IMR-90 (cell line): ENCODE results near the gene NTM. TPM values are rescaled to one million over a fixed set of nuclear protein-coding genes. Genes with fewer than 3 reads are reported as not detected.

Experiments used
- ATAC-seq: fragments of 200-7000 bp; cut with Tn5 transposase; 2 replicates; pipeline ENCODE4 v1.9.1; 2020; ENCODE audit warnings: low read depth, mild to moderate bottlenecking, moderate library complexity
- BruUV-seq: library from RNA; stranded (reverse); fragments of 400-500 nt; replicated peaks from 2 replicates; lab custom pipeline; 2021; lab: Mats Ljungman, UMichigan
- CTCF ChIA-PET: fragments of 300-600 bp; formaldehyde crosslinking; extraction: SDS; loops from one replicate; lab custom pipeline; 2021; ENCODE audit warnings: antibody characterized with exemption; lab: Yijun Ruan, JAX
- POLR2A ChIA-PET: fragments of 300-600 bp; sonication (Branson Sonifier 250); formaldehyde crosslinking; loops from one replicate; lab custom pipeline; 2022; ENCODE audit warnings: antibody characterized with exemption; ENCODE audit not compliant: unreplicated experiment; lab: Charles Lee
- DNase-seq: peaks from one replicate; pipeline ENCODE4 v3.0.0; 2013
- H2AFZ ChIP-seq: replicated peaks from 2 replicates; pipeline ENCODE3; 2013; ENCODE audit warnings: low read length, mild to moderate bottlenecking; ENCODE audit not compliant: poor library complexity
- H2AK5ac ChIP-seq: 2 replicates; pipeline ENCODE4 v1.6.1; 2013; ENCODE audit warnings: low read depth, low read length, inconsistent platforms
- H2AK9ac ChIP-seq: replicated peaks from 2 replicates; pipeline ENCODE3; 2013; ENCODE audit warnings: mild to moderate bottlenecking, low read depth, low read length, moderate library complexity; ENCODE audit not compliant: poor library complexity
- H2BK120ac ChIP-seq: 2 replicates; pipeline ENCODE4 v1.6.1; 2013; ENCODE audit warnings: low read depth, low read length, inconsistent platforms
- H2BK15ac ChIP-seq: 3 replicates; pipeline ENCODE4 v1.6.1; 2013; ENCODE audit warnings: low read depth, low read length, inconsistent platforms
- H2BK20ac ChIP-seq: 2 replicates; pipeline ENCODE4 v1.6.1; 2013; ENCODE audit warnings: low read depth, mild to moderate bottlenecking, inconsistent platforms, low read length, moderate library complexity
- H2BK5ac ChIP-seq: 2 replicates; pipeline ENCODE4 v1.6.1; 2013; ENCODE audit warnings: mild to moderate bottlenecking, low read depth, low read length, inconsistent platforms; ENCODE audit not compliant: poor library complexity, severe bottlenecking
- H3K14ac ChIP-seq: replicated peaks from 2 replicates; pipeline ENCODE4 v1.6.1; 2013; ENCODE audit warnings: low read depth, low read length, inconsistent platforms
- H3K18ac ChIP-seq: 2 replicates; pipeline ENCODE4 v1.6.1; 2013; ENCODE audit warnings: low read depth, low read length, control low read depth
- H3K23ac ChIP-seq: 2 replicates; pipeline ENCODE4 v1.6.1; 2013; ENCODE audit warnings: low read depth, low read length, inconsistent platforms
- H3K27ac ChIP-seq: 2 replicates; pipeline ENCODE4 v1.5.1; 2013; ENCODE audit warnings: mild to moderate bottlenecking, control low read depth, low read length; ENCODE audit not compliant: insufficient read depth
- H3K27me3 ChIP-seq: 2 replicates; pipeline ENCODE4 v1.6.1; 2013; ENCODE audit warnings: low read length; ENCODE audit not compliant: control insufficient read depth, insufficient read depth
- H3K36me3 ChIP-seq: 2 replicates; pipeline ENCODE4 v1.6.1; 2013; ENCODE audit warnings: low read length, mixed read lengths; ENCODE audit not compliant: control insufficient read depth, insufficient read depth
- H3K4ac ChIP-seq: 2 replicates; pipeline ENCODE4 v1.6.1; 2013; ENCODE audit warnings: low read depth, low read length, inconsistent platforms
- H3K4me1 ChIP-seq: 2 replicates; pipeline ENCODE4 v1.6.1; 2013; ENCODE audit warnings: low read length, mixed read lengths; ENCODE audit not compliant: control insufficient read depth, insufficient read depth
- H3K4me2 ChIP-seq: 2 replicates; pipeline ENCODE4 v1.6.1; 2013; ENCODE audit warnings: low read depth, mild to moderate bottlenecking, control low read depth, low read length, moderate library complexity
- H3K4me3 ChIP-seq: 2 replicates; pipeline ENCODE4 v1.5.1; 2013; ENCODE audit warnings: low read depth, mild to moderate bottlenecking, control low read depth, low read length, moderate library complexity; ENCODE audit not compliant: insufficient read depth
- H3K56ac ChIP-seq: 2 replicates; pipeline ENCODE4 v1.6.1; 2013; ENCODE audit warnings: low read length, inconsistent platforms; ENCODE audit not compliant: insufficient read depth; ENCODE audit errors: extremely low read depth
- H3K79me1 ChIP-seq, 2 experiments: 2 replicates each; pipeline ENCODE4 v1.6.1; 2013; ENCODE audit warnings: low read length in 2 of 2, inconsistent platforms in 1 of 2, low read depth in 1 of 2
- H3K9ac ChIP-seq: 2 replicates; pipeline ENCODE4 v1.6.1; 2013; ENCODE audit warnings: low read depth, low read length, control low read depth
- H3K9me1 ChIP-seq: 2 replicates; pipeline ENCODE4 v1.6.1; 2013; ENCODE audit warnings: low read length, inconsistent platforms; ENCODE audit not compliant: insufficient read depth
- H3K9me3 ChIP-seq: 2 replicates; pipeline ENCODE4 v1.6.1; 2013; ENCODE audit warnings: low read length; ENCODE audit not compliant: control insufficient read depth, insufficient read depth
- H4K20me1 ChIP-seq: 2 replicates; pipeline ENCODE4 v1.6.1; 2013; ENCODE audit warnings: low read length, inconsistent platforms; ENCODE audit not compliant: insufficient read depth
- H4K5ac ChIP-seq: 2 replicates; pipeline ENCODE4 v1.6.1; 2013; ENCODE audit warnings: mild to moderate bottlenecking, low read depth, low read length, control low read depth
- H4K8ac ChIP-seq, 2 experiments: 2 replicates each; pipeline ENCODE4 v1.6.1; 2013; ENCODE audit warnings: low read depth in 2 of 2, low read length in 2 of 2, control low read depth in 1 of 2, inconsistent platforms in 1 of 2
- H4K91ac ChIP-seq: 2 replicates; pipeline ENCODE4 v1.6.1; 2013; ENCODE audit warnings: low read depth, low read length, inconsistent platforms; ENCODE audit not compliant: insufficient read depth
- BHLHE40 ChIP-seq: fragments of 150-350 bp; IDR thresholded peaks from 2 replicates; pipeline ENCODE4 v1.6.1; 2016; ENCODE audit warnings: mild to moderate bottlenecking, low read depth, low read length
- CHD1 ChIP-seq: IDR thresholded peaks from 2 replicates; pipeline ENCODE4 v1.6.1; 2012; ENCODE audit warnings: low read depth, low read length, improper control_type of control experiment
- FOS ChIP-seq: fragments of 150-350 bp; IDR thresholded peaks from 2 replicates; pipeline ENCODE4 v1.6.1; 2016; ENCODE audit warnings: low read depth, low read length
- MAFK ChIP-seq: IDR thresholded peaks from 2 replicates; pipeline ENCODE4 v1.6.1; 2012; ENCODE audit warnings: low read depth, low read length, improper control_type of control experiment
- NFE2L2 ChIP-seq: fragments of 150-350 bp; IDR thresholded peaks from 2 replicates; pipeline ENCODE4 v1.6.1; 2016; ENCODE audit warnings: low read depth, mild to moderate bottlenecking, low read length
- RFX5 ChIP-seq: IDR thresholded peaks from 2 replicates; pipeline ENCODE4 v1.8.0; 2012; ENCODE audit warnings: low read depth, mild to moderate bottlenecking, low read length, moderate library complexity
- WGBS, 2 experiments: methylation state at CpG; one replicate each; pipeline versions ENCODE4 v1.1.5 to v1.1.7; 2013; ENCODE audit warnings: missing lambda C conversion rate in 2 of 2; ENCODE audit not compliant: insufficient read length in 1 of 2; ENCODE audit errors: extremely low coverage in 2 of 2; 5-methylcytosine and 5-hydroxymethylcytosine counted together
- dilution Hi-C: fragments of 300-500 bp; cut with HindIII; formaldehyde crosslinking; loops from one replicate; pipeline ENCODE4 v1.14.3; 2018; ENCODE audit warnings: low sequenced_read_pairs; ENCODE audit not compliant: unreplicated experiment
- in situ Hi-C: fragments of 300-500 bp; cut with MboI; formaldehyde crosslinking; loops from 3 replicates; pipeline ENCODE4 v1.14.3; 2019; ENCODE audit warnings: low sequenced_read_pairs, inconsistent platforms, mixed read lengths
- intact Hi-C: fragments of 100-400 bp; cut with micrococcal nuclease; formaldehyde crosslinking; loops from 2 replicates; pipeline ENCODE4 v1.10.0; 2022
- polyA plus RNA-seq, 3 experiments: library from polyadenylated mRNA; depleted of rRNA; stranded (reverse); fragments of >200 nt; gene quantifications; 2 replicates each; pipeline ENCODE4 v1.2.3, GENCODE V29; 2012; ENCODE audit warnings: low replicate concordance in 1 of 3
- total RNA-seq: library from RNA; depleted of rRNA; stranded (reverse); fragments of >200 nt; gene quantifications from 2 replicates; pipeline ENCODE4 v1.2.3, GENCODE V29; 2012

NTM gene
- total and polyA plus RNA-seq, 2 of the 4 experiments (the other 2 are of a cell fraction): 19.5 to 25.5 TPM

DNA sequence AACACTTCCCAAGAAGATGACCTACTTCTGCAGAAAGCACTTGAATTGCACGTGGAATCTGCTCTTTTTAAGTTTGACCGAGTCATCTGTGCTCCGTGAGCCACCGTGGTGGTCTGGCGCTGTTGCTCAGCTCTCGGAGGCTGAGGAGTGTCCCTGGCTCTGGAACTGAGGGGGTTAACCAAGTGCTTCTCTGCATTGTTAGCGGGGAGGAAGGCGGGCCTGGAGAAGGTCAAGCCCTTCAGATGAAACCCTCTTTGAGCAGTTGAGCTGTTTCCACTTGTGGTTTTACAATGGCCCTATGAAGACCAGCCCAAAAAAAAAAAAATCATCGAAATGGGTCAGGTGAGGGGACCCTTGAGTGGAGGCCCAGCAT is 286.4 kb downstream of the NTM start:
- no peak overlapping the region for H4K5ac ChIP-seq
- no peak overlapping the region for H3K27ac ChIP-seq
- no peak overlapping the region for H4K91ac ChIP-seq
- H3K36me3 ChIP-seq: no peaks in the 10 kb centered on the region
- no peak overlapping the region for H4K8ac ChIP-seq
- in situ Hi-C loops: no loop called here
- H3K4me2 ChIP-seq: no peak overlapping the region
- no peaks in the 10 kb centered on the region for H3K9me1 ChIP-seq
- no peaks in the 10 kb centered on the region for H3K79me1 ChIP-seq
- H3K14ac ChIP-seq: no peak overlapping the region
- H3K9me3 ChIP-seq: no peaks in the 10 kb centered on the region
- H2AK9ac ChIP-seq: no peak overlapping the region
- H3K18ac ChIP-seq: no peak overlapping the region
- ATAC-seq: no peak
- no peak for DNase-seq
- H3K9ac ChIP-seq: no peak overlapping the region
- H2BK20ac ChIP-seq: no peak overlapping the region
- H2AFZ ChIP-seq: no peak overlapping the region
- no peak overlapping the region for H2AK5ac ChIP-seq
- no peak for TF ChIP-seq CHD1
- TF ChIP-seq RFX5: no peak
- no peak for TF ChIP-seq FOS
- no peak for TF ChIP-seq NFE2L2
- no peak for TF ChIP-seq BHLHE40
- TF ChIP-seq MAFK: no peak
- no peak overlapping the region for H3K23ac ChIP-seq
- dilution Hi-C loops: no loop called here
- BruUV-seq: no TSS peak
- 39% methylated on average over 6 of the region's 9 CpGs; no CpG with 5 or more reads in 1 of the 2 experiments for WGBS, 2 experiments
- no peaks in the 10 kb centered on the region for H3K4me1 ChIP-seq
- no peaks in the 10 kb centered on the region for H4K20me1 ChIP-seq
- H2BK15ac ChIP-seq: no peak overlapping the region
- ChIA-PET CTCF (interaction anchor here (0.9 to 1.1 kb wide), 2 partner anchors 11 to 17 kb away, joined by 3 to 5 read pairs; no protein-coding TSS in a partner anchor), POLR2A (no interaction called here)
- H3K4me3 ChIP-seq: no peak overlapping the region
- H2BK5ac ChIP-seq: no peak overlapping the region
- peaks cover 22% of the 10 kb centered on the region for H3K27me3 ChIP-seq
- H2BK120ac ChIP-seq: no peak overlapping the region
- no peak overlapping the region for H3K4ac ChIP-seq
- no peak overlapping the region for H3K56ac ChIP-seq
- intact Hi-C loops: no loop called here
